Peyer's patch (tissue), 4 donors: ENCODE data around the gene EPHA1. TPM values are rescaled to one million over a fixed set of nuclear protein-coding genes. Genes with fewer than 3 reads are reported as not detected.

Experiments used
- DNase-seq, 3 donors: peaks; one replicate each; pipeline ENCODE4 v3.0.0-alpha.2; 2017 to 2019
- H3K27ac ChIP-seq, 4 donors: fragments of 200-600 bp; sonication (generic); one replicate each; pipeline ENCODE4 v1.5.1; 2016 to 2019
- H3K27me3 ChIP-seq, 2 donors: fragments of 200-600 bp; sonication (generic); one replicate each; pipeline ENCODE4 v1.5.1; 2019
- H3K36me3 ChIP-seq, 3 donors: fragments of 200-600 bp; sonication (generic); one replicate each; pipeline ENCODE4 v1.5.1; 2016 to 2019
- H3K4me1 ChIP-seq, 4 donors: fragments of 200-600 bp; sonication (generic); one replicate each; pipeline ENCODE4 v1.5.1; 2016 to 2019
- H3K4me3 ChIP-seq, 4 donors: fragments of 200-600 bp; sonication (generic); 1 replicate in 3 of 4; 2 replicates in 1 of 4; pipeline ENCODE4 v1.5.1; 2016 to 2019; ENCODE audit warnings: mild to moderate bottlenecking in 1 of 4
- H3K9me3 ChIP-seq, 4 donors: fragments of 200-600 bp; sonication (generic); one replicate each; pipeline ENCODE4 v1.5.1; 2016 to 2019; ENCODE audit warnings: mild to moderate bottlenecking in 1 of 4
- POLR2A ChIP-seq, 2 donors: fragments of 450-650 bp; IDR thresholded peaks; one replicate each; pipeline ENCODE4 v1.5.1; 2017; ENCODE audit warnings: antibody characterized with exemption in 2 of 2, mild to moderate bottlenecking in 2 of 2, moderate library complexity in 2 of 2
- total RNA-seq, 4 donors: library from RNA; depleted of rRNA; stranded (reverse); fragments of >200 nt; gene quantifications; one replicate each; pipeline ENCODE4 v1.1.0, GENCODE V29; 2016
- TF ChIP-seq, protein P1 (sequence below), 6 experiments: fragments of 450-650 bp in 4 of 6; fragments of 200-600 bp in 2 of 6; sonication (generic) in 1 of 6; IDR thresholded peaks; one replicate each; pipeline ENCODE4 v1.5.1; 2017 to 2019; ENCODE audit warnings: antibody characterized with exemption in 6 of 6, mild to moderate bottlenecking in 3 of 6, moderate library complexity in 1 of 6

EPHA1 gene
- total RNA-seq, 4 donors from 2014 or later: 52.5 to 81.3 (median 63.9) TPM

DNA sequence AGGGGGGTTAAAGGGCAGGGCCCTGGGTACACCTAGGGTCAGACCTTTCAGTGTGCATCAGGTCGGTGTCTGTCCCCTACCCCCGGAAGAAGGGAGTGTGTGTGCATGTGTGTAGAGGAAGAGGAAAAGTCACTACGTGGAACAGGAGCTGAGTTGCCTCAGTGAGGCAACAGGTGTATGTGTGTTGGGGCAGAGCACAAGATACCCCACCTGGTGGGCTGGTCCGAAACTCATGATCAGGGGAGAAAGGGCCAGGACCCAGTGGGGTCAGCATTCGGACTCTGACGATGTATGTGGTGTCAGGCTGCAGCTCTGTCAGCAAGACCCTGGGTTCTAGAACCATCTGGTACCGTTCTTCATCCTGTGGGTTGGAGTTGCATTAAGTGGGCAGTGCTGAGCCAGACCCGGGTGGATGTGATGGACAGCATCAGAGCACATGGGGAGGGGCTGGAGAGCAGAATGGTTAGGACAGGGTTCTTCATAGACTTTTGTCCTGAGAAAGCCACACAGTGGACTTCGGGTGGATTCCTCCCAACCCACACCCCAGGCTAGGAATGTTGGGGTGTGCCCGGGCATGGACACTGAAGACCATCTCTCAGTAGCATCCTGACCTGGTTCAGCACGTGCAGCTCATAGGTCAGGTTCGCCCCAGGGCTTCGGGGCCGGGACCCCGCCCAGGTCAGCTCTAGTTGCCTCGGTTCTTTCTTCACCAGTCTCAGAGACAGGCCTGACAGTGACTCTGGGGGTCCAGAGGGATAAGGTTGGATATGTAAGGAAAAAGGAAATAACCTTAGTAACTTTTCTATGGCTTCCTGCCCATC, 10.7 kb downstream of the EPHA1 start:
- H3K36me3 ChIP-seq: peaks cover 0 to 43% (median 0%) of the 10 kb centered on the region in 3 donors
- TF ChIP-seq, protein P1, sequence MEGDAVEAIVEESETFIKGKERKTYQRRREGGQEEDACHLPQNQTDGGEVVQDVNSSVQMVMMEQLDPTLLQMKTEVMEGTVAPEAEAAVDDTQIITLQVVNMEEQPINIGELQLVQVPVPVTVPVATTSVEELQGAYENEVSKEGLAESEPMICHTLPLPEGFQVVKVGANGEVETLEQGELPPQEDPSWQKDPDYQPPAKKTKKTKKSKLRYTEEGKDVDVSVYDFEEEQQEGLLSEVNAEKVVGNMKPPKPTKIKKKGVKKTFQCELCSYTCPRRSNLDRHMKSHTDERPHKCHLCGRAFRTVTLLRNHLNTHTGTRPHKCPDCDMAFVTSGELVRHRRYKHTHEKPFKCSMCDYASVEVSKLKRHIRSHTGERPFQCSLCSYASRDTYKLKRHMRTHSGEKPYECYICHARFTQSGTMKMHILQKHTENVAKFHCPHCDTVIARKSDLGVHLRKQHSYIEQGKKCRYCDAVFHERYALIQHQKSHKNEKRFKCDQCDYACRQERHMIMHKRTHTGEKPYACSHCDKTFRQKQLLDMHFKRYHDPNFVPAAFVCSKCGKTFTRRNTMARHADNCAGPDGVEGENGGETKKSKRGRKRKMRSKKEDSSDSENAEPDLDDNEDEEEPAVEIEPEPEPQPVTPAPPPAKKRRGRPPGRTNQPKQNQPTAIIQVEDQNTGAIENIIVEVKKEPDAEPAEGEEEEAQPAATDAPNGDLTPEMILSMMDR (IDR thresholded peaks at IDR 0.05): no peak

DNA sequence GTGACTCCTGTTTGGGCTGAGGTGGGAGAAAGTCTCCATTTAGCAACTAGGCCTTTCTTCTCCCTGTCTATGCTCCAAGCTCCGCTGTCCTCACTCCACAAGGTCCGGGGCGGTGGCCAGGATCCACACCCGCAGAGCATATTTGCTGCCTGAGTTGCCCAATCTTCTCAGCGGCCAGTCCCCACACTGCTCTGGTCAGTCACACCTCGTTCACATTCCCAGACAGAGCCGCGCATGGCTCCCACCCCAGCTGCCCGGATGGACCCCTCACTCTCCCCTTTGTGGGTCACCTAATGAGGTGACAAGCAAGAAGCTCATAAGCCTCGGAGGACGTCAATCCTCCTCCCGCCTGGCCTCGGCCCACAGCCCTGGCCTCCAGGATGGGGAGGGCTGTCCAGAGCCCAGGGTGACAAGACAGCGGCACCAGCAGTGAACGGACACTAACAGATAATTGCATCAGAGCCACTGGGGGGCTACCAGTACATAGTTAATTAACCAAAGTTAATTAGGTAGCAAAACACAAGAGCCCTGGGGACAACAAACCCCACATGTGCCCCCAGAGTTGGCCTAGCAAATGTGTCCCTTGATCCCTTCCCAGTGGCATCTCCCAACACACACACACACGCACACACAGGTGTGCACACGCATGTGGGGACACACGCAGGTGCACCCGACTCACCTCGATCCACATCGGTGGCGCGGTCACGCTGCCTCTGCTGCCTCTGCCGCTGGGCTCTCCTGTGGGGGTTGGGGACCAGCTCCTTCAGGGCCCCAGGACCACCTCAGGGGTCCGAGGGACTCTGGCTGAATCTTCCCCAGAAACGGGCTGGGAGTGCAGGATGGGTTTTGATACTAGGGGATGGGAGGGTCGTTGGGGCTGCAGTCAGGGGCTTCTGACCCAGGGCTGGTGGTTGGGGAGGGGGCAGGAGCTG, 11.8 kb downstream of the EPHA1 start:
- TF ChIP-seq, protein P1 (IDR thresholded peaks at IDR 0.05): no peak
- TF ChIP-seq POLR2A (IDR thresholded peaks at IDR 0.05): no peak
- peaks cover 0 to 46% (median 0%) of the 10 kb centered on the region in 3 donors for H3K36me3 ChIP-seq
- no peak overlapping the region for H3K4me3 ChIP-seq
- H3K27ac ChIP-seq: no peak overlapping the region
- DNase-seq: peak in 1 of 3 donors; percentile 47
- H3K27me3 ChIP-seq: no peaks in the 10 kb centered on the region
- H3K9me3 ChIP-seq: no peaks in the 10 kb centered on the region
- peaks cover 0 to 43% (median under 1%) of the 10 kb centered on the region in 4 donors for H3K4me1 ChIP-seq

More for the DNA sequence above, 10.7 kb downstream of the EPHA1 start:
- H3K9me3 ChIP-seq: no peaks in the 10 kb centered on the region
- H3K4me3 ChIP-seq: no peak overlapping the region
- no peak overlapping the region for H3K27ac ChIP-seq
- no peaks in the 10 kb centered on the region for H3K27me3 ChIP-seq
- H3K4me1 ChIP-seq: peaks cover 0 to 33% (median 0%) of the 10 kb centered on the region in 4 donors
- peak in 1 of 3 donors; percentile 39 for DNase-seq

DNA sequence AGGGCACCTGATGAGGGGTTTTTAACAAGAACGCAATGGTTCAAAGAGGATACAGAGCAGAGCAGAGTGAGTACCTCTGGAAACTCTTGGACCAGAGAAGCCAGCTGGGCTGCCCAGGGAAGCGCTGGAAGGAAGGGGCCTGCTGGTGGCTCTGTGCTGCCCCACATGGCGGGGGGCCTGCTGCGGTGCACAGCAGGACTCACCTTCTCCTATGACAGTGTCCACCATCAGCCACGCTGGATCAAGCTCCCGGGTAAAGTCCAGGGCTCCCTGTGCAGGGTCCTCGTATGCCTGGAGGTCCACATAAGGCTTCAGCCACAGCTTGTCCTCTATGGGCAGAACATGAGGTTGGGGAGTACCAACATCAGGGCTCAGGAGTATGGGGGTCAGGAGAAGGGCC, 12.5 kb downstream of the EPHA1 start:
- Histone ChIP-seq H3K36me3 (peaks cover 0 to 49% (median 0%) of the 10 kb centered on the region in 3 donors), H3K27ac (no peak overlapping the region), H3K4me3 (no peak overlapping the region), H3K9me3 (no peaks in the 10 kb centered on the region), H3K27me3 (no peaks in the 10 kb centered on the region), H3K4me1 (peaks cover 0 to 50% (median 2%) of the 10 kb centered on the region in 4 donors)
- DNase-seq: peak in 1 of 3 donors; percentile 40
- TF ChIP-seq POLR2A (IDR thresholded peaks at IDR 0.05): no peak
- TF ChIP-seq, protein P1 (IDR thresholded peaks at IDR 0.05): no peak

DNA sequence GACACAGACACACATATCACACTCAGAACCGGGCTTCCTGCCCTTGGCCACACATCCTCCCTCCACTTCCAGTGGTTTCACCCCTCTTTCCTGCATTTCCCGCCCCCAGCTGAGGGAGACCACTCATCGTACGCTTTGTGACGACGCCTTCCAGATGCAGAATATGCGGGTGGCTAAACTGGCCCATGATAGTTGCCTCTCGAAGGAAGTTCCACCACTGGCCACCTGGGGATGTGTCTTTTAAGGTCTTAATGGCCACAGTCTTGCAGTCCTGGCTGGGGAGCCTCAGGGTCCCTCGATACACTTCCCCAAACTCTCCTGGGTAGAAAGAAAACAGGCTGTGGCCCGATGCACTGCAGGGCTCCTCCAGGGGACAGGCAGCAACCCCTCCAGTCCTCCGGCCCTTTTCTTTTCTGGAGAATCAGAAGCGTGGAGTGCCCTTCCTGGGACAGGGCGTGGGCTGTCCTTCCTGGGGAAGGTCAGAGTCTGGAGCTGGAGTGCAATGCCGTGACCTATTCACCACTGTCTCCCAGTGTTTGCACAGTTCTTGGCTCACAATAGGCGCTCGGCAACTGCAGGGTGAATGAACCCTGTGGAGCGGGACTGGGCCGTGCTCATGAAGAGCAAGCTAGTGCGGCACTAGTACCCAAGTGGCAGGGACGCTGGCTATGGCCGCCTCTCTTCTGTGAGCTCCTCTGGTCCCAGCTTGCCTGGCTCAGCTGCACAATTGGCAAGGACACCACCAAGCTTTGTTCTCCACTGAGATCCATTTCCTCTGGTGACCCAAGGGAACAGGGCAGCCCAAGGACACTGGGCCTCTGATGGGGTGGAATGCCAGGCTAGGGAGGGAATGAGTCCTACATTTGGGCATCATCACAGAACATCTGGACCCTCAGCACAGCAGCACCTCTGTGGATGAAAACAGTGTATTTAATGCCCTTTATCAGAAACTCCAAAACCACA, 13.2 kb downstream of the EPHA1 start:
- Histone ChIP-seq H3K27me3 (no peaks in the 10 kb centered on the region), H3K36me3 (peaks cover 0 to 56% (median 0%) of the 10 kb centered on the region in 3 donors), H3K27ac (peak overlapping the region in 1 of 4 donors; percentile 19), H3K9me3 (no peaks in the 10 kb centered on the region), H3K4me3 (no peak overlapping the region), H3K4me1 (peaks cover 0 to 57% (median 2%) of the 10 kb centered on the region in 4 donors)
- peak in 2 of 3 donors; percentile 65 to 77 for DNase-seq
- TF ChIP-seq POLR2A (IDR thresholded peaks at IDR 0.05): no peak
- TF ChIP-seq, protein P1 (IDR thresholded peaks at IDR 0.05): peak in 3 of 6 experiments; percentile 23 to 38 (median 24)
